Psoas muscle (tissue), 8 donors: ENCODE measurements around the gene TJAP1. TPM values are rescaled to one million over a fixed set of nuclear protein-coding genes. Genes with fewer than 3 reads are reported as not detected.
A peak's percentile ranks its signal among the peaks of the same experiment; 100 is the strongest.
"Not testable (repeated sequence)": the region's sequence is repeated elsewhere in the genome, so short reads cannot be mapped to it uniquely, and the experiment has no call there.

Experiments
- ATAC-seq, 4 donors: fragments of 200-7000 bp; cut with Tn5 transposase; one replicate each; pipeline ENCODE4 v1.9.1; 2020; ENCODE audit warnings: moderate library complexity in 3 of 4, mild to moderate bottlenecking in 2 of 4
- DNase-seq, 2 donors: peaks; one replicate each; pipeline ENCODE4 v3.0.0-alpha.2; 2020
- H3K27ac ChIP-seq: fragments of 200-600 bp; one replicate; pipeline ENCODE4 v1.8.0; 2022
- H3K27me3 ChIP-seq, 3 donors: fragments of 200-600 bp in 1 of 3; one replicate each; pipeline versions ENCODE4 v1.6.1 to v1.8.0; 2013 to 2022; ENCODE audit warnings: low read length in 2 of 3, mild to moderate bottlenecking in 2 of 3, moderate library complexity in 1 of 3; ENCODE audit not compliant: insufficient read depth in 3 of 3
- H3K36me3 ChIP-seq, 2 donors: fragments of 200-600 bp in 1 of 2; one replicate each; pipeline versions ENCODE4 v1.6.1 to v1.8.0; 2013 to 2022; ENCODE audit warnings: low read depth in 1 of 2, mild to moderate bottlenecking in 1 of 2, moderate library complexity in 1 of 2; ENCODE audit not compliant: insufficient read depth in 1 of 2
- H3K4me1 ChIP-seq: fragments of 200-600 bp; one replicate; pipeline ENCODE4 v1.8.0; 2022
- H3K4me3 ChIP-seq: fragments of 200-600 bp; one replicate; pipeline ENCODE4 v1.8.0; 2022; ENCODE audit warnings: mild to moderate bottlenecking
- H3K9me3 ChIP-seq: fragments of 200-600 bp; one replicate; pipeline ENCODE4 v1.8.0; 2022
- WGBS, 3 donors: extraction: QIAGEN DNeasy Blood & Tissue Kit; methylation state at CpG; one replicate each; pipeline versions ENCODE4 v1.1.6 to v1.1.7; 2013; 5-methylcytosine and 5-hydroxymethylcytosine counted together
- intact Hi-C, 2 donors: fragments of 100-400 bp; cut with DNase I; formaldehyde crosslinking; loops; one replicate each; pipeline versions ENCODE4 v1.11.0 to v1.14.2; 2022
- polyA plus RNA-seq, 3 donors: library from polyadenylated mRNA; stranded (reverse); fragments of 200-250 nt; gene quantifications; one replicate each; pipeline ENCODE4 v1.2.3, GENCODE V29; 2013
- total RNA-seq, 4 donors: library from RNA; stranded (reverse); fragmentation: NEBNext Ultra II Directional in 2 of 4; extraction: Animal tissue kit (Norgen Biotek cat#: 25700) in 2 of 4; gene quantifications; one replicate each; pipeline versions ENCODE4 v1.2.1 to v1.2.4, GENCODE V29; 2021 to 2023
- TF ChIP-seq, protein P1 (sequence below): fragments of 200-600 bp; IDR thresholded peaks from one replicate; pipeline ENCODE4 v1.8.0; 2022; ENCODE audit warnings: antibody characterized with exemption
- donor health status: healthy with polysubstance abuse.
- donor health status: DM: no; HTN: no; CAD: no; lungs with moderate emphysema.
- donor health status: Bipolar disorder and iron deficiency.
- donor health status: healthy.
- donor health status: DM: yes; HTN: yes; CAD: no.
- donor health status: DM: no; HTN: no; CAD: no.
- donor health status: DM: no; HTN: no; CAD: no.
- donor health status: DM: yes; HTN: yes; CAD: no.

Gene TJAP1
- total and polyA plus RNA-seq, 7 donors = 18.0 to 39.9 (median 35.2) TPM

DNA sequence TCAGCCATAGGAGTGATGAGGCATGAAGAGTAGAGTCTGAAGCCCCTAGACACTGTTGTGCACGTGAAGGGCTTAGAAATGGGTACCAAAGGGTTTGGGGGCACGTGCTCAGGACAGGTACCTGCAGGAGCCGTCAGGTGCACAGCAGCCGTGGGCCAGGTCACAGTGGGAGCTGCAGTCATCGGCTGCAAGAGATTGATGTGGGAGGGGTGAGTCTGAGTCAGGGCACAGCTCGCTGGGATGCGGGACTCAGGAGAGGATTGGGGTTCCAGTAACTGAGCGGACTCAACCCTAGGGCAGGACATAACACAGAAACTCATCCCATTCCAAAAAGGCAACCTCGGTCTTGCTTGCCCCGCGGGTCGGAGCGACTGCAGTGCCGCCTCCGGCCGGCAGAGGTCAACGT, 23.1 kb upstream of the TJAP1 start:
- intact Hi-C loops = loop anchor here (1.0 to 10.0 kb wide), 4 partner anchors 43 to 121 kb away; partner anchors contain the start of genes POLH (in 1 of the 2) and XPO5 (in 1 of the 2)
- peaks cover 5 to 37% of the 10 kb centered on the region in 2 donors for H3K36me3 ChIP-seq
- 13 to 15% (median 14%) methylated on average over 17 of the region's 17 CpGs for WGBS, 3 donors
- H3K9me3 ChIP-seq = no peaks in the 10 kb centered on the region
- no peak overlapping the region for H3K27ac ChIP-seq
- H3K27me3 ChIP-seq = peaks cover 0 to 42% (median 11%) of the 10 kb centered on the region in 3 donors
- peak in 3 of 4 donors; percentile 8 to 32 (median 26) for ATAC-seq
- no peak for DNase-seq
- peaks cover 4% of the 10 kb centered on the region for H3K4me1 ChIP-seq
- peak overlapping the region; percentile 63 for H3K4me3 ChIP-seq
- TF ChIP-seq, protein P1, sequence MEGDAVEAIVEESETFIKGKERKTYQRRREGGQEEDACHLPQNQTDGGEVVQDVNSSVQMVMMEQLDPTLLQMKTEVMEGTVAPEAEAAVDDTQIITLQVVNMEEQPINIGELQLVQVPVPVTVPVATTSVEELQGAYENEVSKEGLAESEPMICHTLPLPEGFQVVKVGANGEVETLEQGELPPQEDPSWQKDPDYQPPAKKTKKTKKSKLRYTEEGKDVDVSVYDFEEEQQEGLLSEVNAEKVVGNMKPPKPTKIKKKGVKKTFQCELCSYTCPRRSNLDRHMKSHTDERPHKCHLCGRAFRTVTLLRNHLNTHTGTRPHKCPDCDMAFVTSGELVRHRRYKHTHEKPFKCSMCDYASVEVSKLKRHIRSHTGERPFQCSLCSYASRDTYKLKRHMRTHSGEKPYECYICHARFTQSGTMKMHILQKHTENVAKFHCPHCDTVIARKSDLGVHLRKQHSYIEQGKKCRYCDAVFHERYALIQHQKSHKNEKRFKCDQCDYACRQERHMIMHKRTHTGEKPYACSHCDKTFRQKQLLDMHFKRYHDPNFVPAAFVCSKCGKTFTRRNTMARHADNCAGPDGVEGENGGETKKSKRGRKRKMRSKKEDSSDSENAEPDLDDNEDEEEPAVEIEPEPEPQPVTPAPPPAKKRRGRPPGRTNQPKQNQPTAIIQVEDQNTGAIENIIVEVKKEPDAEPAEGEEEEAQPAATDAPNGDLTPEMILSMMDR = peak; percentile 97

DNA sequence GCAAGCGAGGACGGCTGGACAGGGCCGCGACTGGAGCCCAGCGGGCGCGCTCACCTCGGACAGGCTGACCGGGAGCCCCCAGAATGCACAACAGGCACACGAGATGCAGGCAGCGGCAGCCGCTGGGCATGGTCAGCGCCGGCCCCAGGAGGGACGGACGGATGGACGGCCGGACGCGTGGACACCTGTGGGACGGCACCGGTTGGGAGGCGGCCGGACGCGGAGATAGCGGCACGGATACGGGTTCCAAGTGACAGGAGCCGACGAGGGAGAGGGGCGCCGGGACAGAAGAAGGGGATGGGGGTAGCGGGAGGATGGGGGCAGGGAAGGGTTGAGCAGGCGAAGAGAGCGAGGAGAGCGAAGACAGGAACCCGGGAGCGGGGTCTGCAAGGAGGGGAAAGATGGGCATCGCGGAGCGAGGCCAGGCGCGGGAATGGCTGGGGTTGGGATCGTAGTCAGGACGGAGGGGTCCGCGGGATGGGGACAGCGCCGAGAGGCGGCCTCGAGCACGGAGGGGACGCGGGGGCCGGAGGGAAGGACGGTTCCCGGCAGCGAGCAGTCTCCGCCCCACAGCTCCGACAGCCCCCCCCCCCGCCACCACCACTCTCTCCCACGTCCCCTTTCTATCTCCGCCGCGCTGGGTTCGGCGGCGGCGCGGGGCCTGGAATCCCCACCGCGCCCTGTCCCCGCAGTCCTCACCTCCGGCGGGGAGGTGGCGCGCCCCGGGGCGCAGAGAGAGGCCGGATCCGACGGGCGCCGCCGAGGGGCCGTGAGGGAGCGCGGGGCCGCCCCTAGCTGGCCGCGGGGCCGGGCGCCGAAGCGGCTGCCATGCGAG, 22.5 kb upstream of the TJAP1 start:
- H3K36me3 ChIP-seq = peaks cover 5 to 31% of the 10 kb centered on the region in 2 donors
- DNase-seq (peak; percentile 88 to 94), ATAC-seq (peak; percentile 93 to 96 (median 96))
- TF ChIP-seq, protein P1 = no peak
- no peak overlapping the region for H3K27ac ChIP-seq
- no peaks in the 10 kb centered on the region for H3K9me3 ChIP-seq
- intact Hi-C loops = loop anchor here (1.0 to 10.0 kb wide), 4 partner anchors 42 to 120 kb away; partner anchors contain the start of genes POLH (in 1 of the 2) and XPO5 (in 1 of the 2)
- peak overlapping the region; percentile 63 for H3K4me3 ChIP-seq
- WGBS, 3 donors = 0 to 2% (median 1%) methylated on average over 62 to 97 of the region's 97 CpGs
- peaks cover 0 to 47% (median 11%) of the 10 kb centered on the region in 3 donors for H3K27me3 ChIP-seq
- H3K4me1 ChIP-seq = peaks cover 4% of the 10 kb centered on the region

DNA sequence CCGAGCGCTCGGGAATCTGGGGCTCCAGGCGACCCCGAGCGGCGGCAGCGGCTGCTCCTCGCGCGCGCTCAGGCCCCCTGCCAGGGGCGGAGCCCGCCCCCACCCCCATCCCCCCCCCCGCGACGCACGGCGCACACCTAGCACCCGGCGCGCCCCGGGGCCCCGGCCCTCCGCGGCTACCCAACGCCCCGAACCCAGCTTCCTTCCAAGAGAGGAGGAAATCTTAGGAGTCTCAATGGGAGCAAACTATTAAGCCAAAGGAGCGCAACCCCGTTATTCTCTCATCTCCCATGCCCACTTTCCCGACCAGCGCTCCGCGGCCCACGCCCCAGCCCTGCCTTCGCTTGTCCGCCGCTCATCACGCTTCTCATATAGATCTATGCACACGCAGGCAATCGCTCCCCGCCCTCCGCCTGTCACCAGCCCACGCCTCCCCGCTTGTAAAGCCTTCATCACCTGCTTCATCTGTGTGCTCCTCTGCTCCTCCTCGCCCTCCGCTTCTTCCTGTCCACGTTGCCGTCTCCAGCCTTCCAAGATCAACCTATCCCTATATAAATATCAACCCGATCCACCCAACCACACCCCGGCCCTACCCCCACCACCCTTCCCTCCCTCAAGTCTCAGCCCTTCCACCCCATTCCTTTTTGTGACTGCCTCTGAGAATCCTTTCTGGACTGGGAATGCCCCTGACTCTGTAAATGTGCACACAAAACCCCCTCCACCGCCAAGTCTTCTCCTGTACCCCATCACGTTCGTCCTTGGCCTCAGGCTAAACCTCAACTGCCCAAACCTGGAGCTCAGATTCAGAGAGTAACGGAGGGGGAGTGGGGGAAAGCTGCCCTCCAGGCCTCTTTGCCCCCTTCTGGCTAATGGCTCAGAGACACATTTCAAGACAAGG, 21.6 kb upstream of the TJAP1 start, which contains the start of gene DLK2:
Gene DLK2, minus strand, starts transcription at position 18 of the 898 bp plus-strand sequence. CDS start 723 bp downstream, outside the sequence.
- intact Hi-C loops = loop anchor here (2.0 to 10.0 kb wide), 3 partner anchors 41 to 119 kb away; partner anchors contain the start of genes POLH (in 1 of the 2) and XPO5 (in 1 of the 2)
- WGBS, 3 donors = 3 to 5% (median 3%) methylated on average over 33 to 55 of the region's 55 CpGs
- TF ChIP-seq, protein P1 = no peak
- ATAC-seq (peak in 1 of 4 donors; percentile 17), DNase-seq (no peak)
- H3K4me3 ChIP-seq = peak within 1 kb of the TSS; percentile 63
- H3K27ac ChIP-seq = no peak within 1 kb of the TSS
- peaks cover 4% of the 10 kb centered on the region for H3K4me1 ChIP-seq
- no peaks in the 10 kb centered on the region for H3K9me3 ChIP-seq
- H3K36me3 ChIP-seq = peaks cover 5 to 22% of the 10 kb centered on the region in 2 donors
- peaks cover 0 to 51% (median 11%) of the 10 kb centered on the region in 3 donors for H3K27me3 ChIP-seq

DNA sequence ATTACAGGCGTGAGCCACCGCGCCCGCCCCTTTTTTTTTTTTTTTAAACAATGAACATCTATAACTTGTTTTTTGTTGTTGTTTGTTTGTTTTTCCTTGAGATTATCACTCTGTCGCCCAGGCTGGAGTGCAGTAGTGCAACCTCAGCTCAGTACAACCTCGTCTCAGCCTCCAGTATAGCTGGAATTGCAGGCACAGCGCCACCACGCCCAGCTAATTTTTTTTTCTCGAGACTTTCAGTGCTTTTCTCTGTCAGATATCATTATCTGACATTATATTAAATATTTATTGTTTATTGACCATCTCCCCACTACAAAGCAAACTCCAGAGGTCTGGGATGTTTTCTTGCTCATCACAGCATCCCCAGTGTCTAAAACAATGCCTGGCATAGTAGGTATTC, 19.7 kb upstream of the TJAP1 start:
- TF ChIP-seq, protein P1 = no peak
- peaks cover 0 to 56% (median 11%) of the 10 kb centered on the region in 3 donors for H3K27me3 ChIP-seq
- intact Hi-C loops = loop anchor here in 1 of 2 donors (10.0 kb wide), 1 partner anchor 117 kb away; the partner anchor contains the start of genes POLH and XPO5
- peaks cover 0 to 3% of the 10 kb centered on the region in 2 donors for H3K36me3 ChIP-seq
- 59 to 67% (median 64%) methylated on average over 6 to 9 of the region's 9 CpGs for WGBS, 3 donors
- no peak for DNase-seq
- H3K4me3 ChIP-seq = no peak overlapping the region
- no peaks in the 10 kb centered on the region for H3K9me3 ChIP-seq
- peaks cover 4% of the 10 kb centered on the region for H3K4me1 ChIP-seq
- no peak overlapping the region for H3K27ac ChIP-seq
- ATAC-seq = no peak

DNA sequence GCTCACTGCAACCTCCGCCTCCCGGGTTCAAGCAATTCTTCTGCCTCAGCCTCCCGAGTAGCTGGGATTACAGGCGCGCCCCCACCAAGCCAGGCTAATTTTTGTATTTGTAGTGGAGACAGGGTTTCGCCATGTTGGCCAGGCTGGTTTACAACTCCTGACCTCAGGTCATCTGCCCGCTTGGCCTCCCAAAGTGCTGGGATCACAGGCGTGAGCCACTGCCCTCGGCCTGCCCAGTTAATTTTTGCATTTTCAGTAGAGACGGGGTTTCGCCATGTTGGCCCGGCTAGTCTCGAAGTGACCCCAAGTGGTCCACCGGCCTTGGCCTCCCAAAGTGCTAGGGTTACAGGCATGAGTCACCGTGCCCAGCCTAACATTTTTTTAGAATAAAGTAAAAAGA, 19.2 kb upstream of the TJAP1 start:
- peaks cover 0 to 57% (median 11%) of the 10 kb centered on the region in 3 donors for H3K27me3 ChIP-seq
- ATAC-seq = not testable (repeated sequence)

More for the DNA sequence above, 19.2 kb upstream of the TJAP1 start:
- DNase-seq, H3K4me1 ChIP-seq, H3K27ac ChIP-seq, H3K36me3 ChIP-seq, H3K4me3 ChIP-seq, H3K9me3 ChIP-seq: not testable (repeated sequence)
- intact Hi-C loops = loop anchor here in 1 of 2 donors (10.0 kb wide), 1 partner anchor 117 kb away; the partner anchor contains the start of genes POLH and XPO5
- WGBS, 3 donors = 90 to 95% (median 90%) methylated on average over 15 of the region's 15 CpGs
